Vagina (tissue), 2 donors: ENCODE results near the gene TNFRSF13B. TPM values are rescaled to one million over a fixed set of nuclear protein-coding genes. Genes with fewer than 3 reads are reported as not detected.
A peak's percentile ranks its signal among the peaks of the same experiment; 100 is the strongest.

Source experiments
- DNase-seq, 2 donors: peaks; one replicate each; pipeline ENCODE4 v3.0.0-alpha.2; 2017; ENCODE audit errors: extremely low spot score in 2 of 2
- H3K27ac ChIP-seq: fragments of 200-600 bp; sonication (generic); one replicate; pipeline ENCODE4 v1.5.1; 2019
- H3K27me3 ChIP-seq: fragments of 200-600 bp; sonication (generic); one replicate; pipeline ENCODE4 v1.5.1; 2019
- H3K36me3 ChIP-seq, 2 donors: fragments of 200-600 bp; sonication (generic); one replicate each; pipeline ENCODE4 v1.5.1; 2017 to 2019
- H3K4me1 ChIP-seq: fragments of 200-600 bp; sonication (generic); one replicate; pipeline ENCODE4 v1.5.1; 2019
- H3K4me3 ChIP-seq, 2 donors: fragments of 200-600 bp; sonication (generic); 1 replicate in 1 of 2; 2 replicates in 1 of 2; pipeline ENCODE4 v1.5.1; 2016 to 2019
- H3K9me3 ChIP-seq: fragments of 200-600 bp; sonication (generic); one replicate; pipeline ENCODE4 v1.5.1; 2019
- CTCF ChIP-seq, 3 experiments: fragments of 450-650 bp in 2 of 3; fragments of 200-600 bp in 1 of 3; sonication (generic) in 1 of 3; IDR thresholded peaks; one replicate each; pipeline ENCODE4 v1.5.1; 2017 to 2019; ENCODE audit warnings: antibody characterized with exemption in 3 of 3, mild to moderate bottlenecking in 2 of 3, moderate library complexity in 2 of 3
- POLR2A ChIP-seq, 2 donors: fragments of 450-650 bp; IDR thresholded peaks; one replicate each; pipeline ENCODE4 v1.6.1; 2017; ENCODE audit warnings: antibody characterized with exemption in 2 of 2, mild to moderate bottlenecking in 2 of 2, moderate library complexity in 2 of 2
- POLR2AphosphoS5 ChIP-seq, 2 donors: sonication (generic); formaldehyde crosslinking; IDR thresholded peaks; one replicate each; pipeline ENCODE4 v1.9.0; 2017; ENCODE audit warnings: antibody characterized with exemption in 2 of 2, mild to moderate bottlenecking in 2 of 2, low read depth in 1 of 2; ENCODE audit not compliant: insufficient read depth in 1 of 2
- intact Hi-C: fragments of 100-400 bp; cut with DNase I; formaldehyde crosslinking; loops from one replicate; pipeline ENCODE4 v1.15.1; 2023
- total RNA-seq: library from RNA; depleted of rRNA; stranded (reverse); fragments of >200 nt; gene quantifications from one replicate; pipeline ENCODE4 v1.2.3, GENCODE V29; 2016

Gene TNFRSF13B
- total RNA-seq, 1 donor from 2014 or later = not detected

- intact Hi-C loops = no loop called here
- H3K36me3 ChIP-seq = no peaks in the 10 kb centered on the region
- no peaks in the 10 kb centered on the region for H3K27me3 ChIP-seq
- H3K4me3 ChIP-seq = no peak overlapping the region
- no peak overlapping the region for H3K27ac ChIP-seq
- H3K9me3 ChIP-seq = no peaks in the 10 kb centered on the region
- peak; percentile 31 to 49 for DNase-seq
- no peaks in the 10 kb centered on the region for H3K4me1 ChIP-seq
- no peak for TF ChIP-seq CTCF (IDR thresholded peaks at IDR 0.05)
- TF ChIP-seq POLR2AphosphoS5 (IDR thresholded peaks at IDR 0.05; ENCODE audit: insufficient read depth in 1 of 2, low read depth in 1 of 2) = no peak
- no peak for TF ChIP-seq POLR2A (IDR thresholded peaks at IDR 0.05)
Measured at GRCh38 chr17:16937431-16937830, 34.5 kb downstream of the TNFRSF13B start.

- Histone ChIP-seq H3K9me3 (no peaks in the 10 kb centered on the region), H3K4me1 (no peaks in the 10 kb centered on the region), H3K27ac (no peak overlapping the region), H3K27me3 (no peaks in the 10 kb centered on the region), H3K4me3 (no peak overlapping the region), H3K36me3 (no peaks in the 10 kb centered on the region)
- DNase-seq = peak; percentile 13 to 72
- no peak for TF ChIP-seq POLR2AphosphoS5 (IDR thresholded peaks at IDR 0.05; ENCODE audit: insufficient read depth in 1 of 2, low read depth in 1 of 2)
- no peak for TF ChIP-seq POLR2A (IDR thresholded peaks at IDR 0.05)
- no peak for TF ChIP-seq CTCF (IDR thresholded peaks at IDR 0.05)
- intact Hi-C loops = no loop called here
Measured at GRCh38 chr17:16936536-16937310, 35.2 kb downstream of the TNFRSF13B start.

- TF ChIP-seq POLR2AphosphoS5 (IDR thresholded peaks at IDR 0.05; ENCODE audit: insufficient read depth in 1 of 2, low read depth in 1 of 2) = no peak
- no peak for TF ChIP-seq POLR2A (IDR thresholded peaks at IDR 0.05)
- TF ChIP-seq CTCF (IDR thresholded peaks at IDR 0.05) = no peak
- no peaks in the 10 kb centered on the region for H3K9me3 ChIP-seq
- H3K4me3 ChIP-seq = no peak overlapping the region
- no peaks in the 10 kb centered on the region for H3K4me1 ChIP-seq
- no peaks in the 10 kb centered on the region for H3K27me3 ChIP-seq
- peak; percentile 78 to 84 for DNase-seq
- H3K36me3 ChIP-seq = no peaks in the 10 kb centered on the region
- intact Hi-C loops = no loop called here
- H3K27ac ChIP-seq = no peak overlapping the region
Measured at GRCh38 chr17:16935786-16936185, 36.1 kb downstream of the TNFRSF13B start.

- no peak for DNase-seq
- no peak overlapping the region for H3K27ac ChIP-seq
- H3K27me3 ChIP-seq = no peaks in the 10 kb centered on the region
- H3K36me3 ChIP-seq = no peaks in the 10 kb centered on the region
- no peak overlapping the region for H3K4me3 ChIP-seq
- TF ChIP-seq POLR2AphosphoS5 (IDR thresholded peaks at IDR 0.05; ENCODE audit: insufficient read depth in 1 of 2, low read depth in 1 of 2) (no peak), CTCF (IDR thresholded peaks at IDR 0.05) (no peak), POLR2A (IDR thresholded peaks at IDR 0.05) (no peak)
- H3K9me3 ChIP-seq = no peaks in the 10 kb centered on the region
- H3K4me1 ChIP-seq = no peaks in the 10 kb centered on the region
- intact Hi-C loops = no loop called here
Measured at GRCh38 chr17:16935241-16935663, 36.7 kb downstream of the TNFRSF13B start.

GRCh38 chr17:16934836-16935235 is 37.1 kb downstream of the TNFRSF13B start:
- no peak for DNase-seq
- H3K27me3 ChIP-seq = no peaks in the 10 kb centered on the region
- H3K4me3 ChIP-seq = no peak overlapping the region
- H3K27ac ChIP-seq = no peak overlapping the region
- H3K9me3 ChIP-seq = no peaks in the 10 kb centered on the region
- no peaks in the 10 kb centered on the region for H3K36me3 ChIP-seq
- TF ChIP-seq POLR2AphosphoS5 (IDR thresholded peaks at IDR 0.05; ENCODE audit: insufficient read depth in 1 of 2, low read depth in 1 of 2) = no peak
- no peak for TF ChIP-seq POLR2A (IDR thresholded peaks at IDR 0.05)
- TF ChIP-seq CTCF (IDR thresholded peaks at IDR 0.05) = no peak
- intact Hi-C loops = no loop called here
- H3K4me1 ChIP-seq = no peaks in the 10 kb centered on the region
